ENCODE measurements around the gene YRDC. TPM values are rescaled to one million over a fixed set of nuclear protein-coding genes. Genes with fewer than 3 reads are reported as not detected.

YRDC gene
- total RNA-seq, 1 experiment from 2014 or later: 41.4 TPM

GRCh38 chr1:37822906-37823815 lies 15.2 kb upstream of the YRDC start:
- no peaks in the 10 kb centered on the region for H3K27me3 ChIP-seq (ENCODE audit: insufficient read depth, low read length)
- H3K27ac ChIP-seq (ENCODE audit: low read depth, low read length): no peak overlapping the region
- peaks cover 0 to 10% of the 10 kb centered on the region in 2 experiments; a peak in 2 of 4 replicates for H3K4me1 ChIP-seq (ENCODE audit: control insufficient read depth in 1 of 2, insufficient read depth in 2 of 2, low read length in 2 of 2)
- no peaks in the 10 kb centered on the region for H4K20me1 ChIP-seq (ENCODE audit: insufficient read depth)
- no peak overlapping the region for H2AFZ ChIP-seq (ENCODE audit: low read depth, low read length, poor library complexity, severe bottlenecking)
- intact Hi-C loops (cut with micrococcal nuclease): no loop called here
- no TSS peak for BruUV-seq (replicated peaks)
- RAD21 ChIA-PET (ENCODE audit: low non-redundant PET in 1 of 2, low total read pairs in 2 of 2, uncharacterized antibody in 2 of 2, unreplicated experiment in 2 of 2): no interaction called here
- POLR2A ChIA-PET: no interaction called here
- no peak for ATAC-seq
- H3K4me2 ChIP-seq (ENCODE audit: low read length): no peak overlapping the region
- H3K9ac ChIP-seq (ENCODE audit: low read length): no peak overlapping the region
- peaks cover 22 to 36% of the 10 kb centered on the region in 2 experiments for H3K36me3 ChIP-seq (ENCODE audit: control insufficient read depth in 1 of 2, insufficient read depth in 2 of 2, low read length in 2 of 2)
- CTCF ChIA-PET: no interaction called here
- DNase-seq (ENCODE audit: low read depth, low spot score): no peak
- no peaks in the 10 kb centered on the region for H3K79me2 ChIP-seq (ENCODE audit: insufficient read depth, low read length)
- H3K4me3 ChIP-seq (replicated peaks in 1 of 2; ENCODE audit: low read depth in 1 of 2, low read length in 2 of 2): no peak overlapping the region
- no peaks in the 10 kb centered on the region for H3K9me3 ChIP-seq (ENCODE audit: control insufficient read depth in 1 of 2, insufficient read depth in 1 of 2, low read depth in 1 of 2, low read length in 2 of 2)
- TF ChIP-seq SRF (IDR thresholded peaks at IDR 0.05; ENCODE audit: low read depth): no peak
- TF ChIP-seq ZFX (IDR thresholded peaks at IDR 0.05): no peak
- TF ChIP-seq ZNF274 (IDR thresholded peaks at IDR 0.05; ENCODE audit: low read depth, low read length): no peak
- no peak for TF ChIP-seq SIN3A (IDR thresholded peaks at IDR 0.05; ENCODE audit: low read depth)
- no peak for TF ChIP-seq CEBPB (IDR thresholded peaks at IDR 0.05; ENCODE audit: low read depth)
- no peak for TF ChIP-seq POLR2AphosphoS5 (IDR thresholded peaks at IDR 0.05; ENCODE audit: low read depth, low read length)
- no peak for TF ChIP-seq TCF7L2 (IDR thresholded peaks at IDR 0.05; ENCODE audit: borderline replicate concordance, extremely low read depth, insufficient read depth, insufficient read length)
- no peak for TF ChIP-seq JUND (IDR thresholded peaks at IDR 0.05)
- no peak for TF ChIP-seq CBX3 (IDR thresholded peaks at IDR 0.05; ENCODE audit: low read depth)
- no peak for TF ChIP-seq FOSL1 (IDR thresholded peaks at IDR 0.05; ENCODE audit: low read depth)
- TF ChIP-seq MAX (IDR thresholded peaks at IDR 0.05): no peak
- TF ChIP-seq EGR1 (IDR thresholded peaks at IDR 0.05; ENCODE audit: low read depth): no peak
- H3K9me2 ChIP-seq (ENCODE audit: insufficient read depth): no peaks in the 10 kb centered on the region

All from HCT116 (cell line).